Mammary epithelial cell (primary cell): Measurements from ENCODE around the gene PITPNB.

Experiments used
- EZH2 ChIP-seq: IDR thresholded peaks from 2 replicates; pipeline ENCODE4 v1.6.1; 2012; ENCODE audit warnings: low read length, inconsistent platforms, borderline replicate concordance
- TF ChIP-seq, protein P1 (sequence below), 2 donors: IDR thresholded peaks in 1 of 2; conservative IDR thresholded peaks in 1 of 2; 2 replicates each; pipeline ENCODE4 v1.5.1; 2011 to 2012; ENCODE audit warnings: inconsistent platforms in 2 of 2, low read length in 2 of 2, mild to moderate bottlenecking in 2 of 2, control low read depth in 1 of 2, low read depth in 1 of 2; ENCODE audit not compliant: insufficient read depth in 1 of 2; ENCODE audit errors: extremely low read depth in 1 of 2

GRCh38 chr22:27846910-27847309 is 72.1 kb downstream of the PITPNB start:
- TF ChIP-seq, protein P1, sequence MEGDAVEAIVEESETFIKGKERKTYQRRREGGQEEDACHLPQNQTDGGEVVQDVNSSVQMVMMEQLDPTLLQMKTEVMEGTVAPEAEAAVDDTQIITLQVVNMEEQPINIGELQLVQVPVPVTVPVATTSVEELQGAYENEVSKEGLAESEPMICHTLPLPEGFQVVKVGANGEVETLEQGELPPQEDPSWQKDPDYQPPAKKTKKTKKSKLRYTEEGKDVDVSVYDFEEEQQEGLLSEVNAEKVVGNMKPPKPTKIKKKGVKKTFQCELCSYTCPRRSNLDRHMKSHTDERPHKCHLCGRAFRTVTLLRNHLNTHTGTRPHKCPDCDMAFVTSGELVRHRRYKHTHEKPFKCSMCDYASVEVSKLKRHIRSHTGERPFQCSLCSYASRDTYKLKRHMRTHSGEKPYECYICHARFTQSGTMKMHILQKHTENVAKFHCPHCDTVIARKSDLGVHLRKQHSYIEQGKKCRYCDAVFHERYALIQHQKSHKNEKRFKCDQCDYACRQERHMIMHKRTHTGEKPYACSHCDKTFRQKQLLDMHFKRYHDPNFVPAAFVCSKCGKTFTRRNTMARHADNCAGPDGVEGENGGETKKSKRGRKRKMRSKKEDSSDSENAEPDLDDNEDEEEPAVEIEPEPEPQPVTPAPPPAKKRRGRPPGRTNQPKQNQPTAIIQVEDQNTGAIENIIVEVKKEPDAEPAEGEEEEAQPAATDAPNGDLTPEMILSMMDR (conservative IDR thresholded peaks at IDR 0.05 in 1 of 2, IDR thresholded peaks at IDR 0.05 in 1 of 2; ENCODE audit: extremely low read depth in 1 of 2, insufficient read depth in 1 of 2, low read depth in 1 of 2, low read length in 2 of 2), result no peak
- TF ChIP-seq EZH2, result no peak
